ENCODE measurements around the gene RNF44.
A peak's percentile ranks its signal among the peaks of the same experiment; 100 is the strongest.

DNA sequence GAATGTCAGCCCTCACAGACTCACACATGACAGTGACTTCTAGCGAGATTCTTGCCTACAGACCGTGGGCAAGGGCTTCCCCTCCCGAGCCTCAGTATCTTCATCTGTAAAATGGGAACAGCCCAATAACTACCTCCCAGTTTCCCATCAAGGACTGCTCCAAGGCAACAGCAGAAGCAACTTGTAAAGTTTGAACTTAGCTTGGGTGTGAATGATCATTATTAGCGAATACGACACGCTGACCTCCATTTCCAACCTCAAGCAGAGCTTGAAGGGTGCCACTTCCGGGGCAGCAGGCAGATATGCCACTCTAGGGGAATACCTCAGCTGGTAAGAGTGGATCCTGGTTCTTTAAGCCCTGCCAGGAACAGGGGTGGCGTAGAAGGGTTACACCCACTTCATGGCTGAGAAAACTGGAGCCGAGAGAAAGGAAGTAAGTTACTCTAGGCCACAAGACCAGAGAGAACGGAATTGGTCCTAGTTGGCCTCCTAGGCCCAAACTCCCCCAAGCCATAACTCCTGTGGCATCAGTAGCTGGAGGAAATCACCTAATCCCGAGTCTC, 2.0 kb downstream of the RNF44 start:
- TF ChIP-seq, protein P1, sequence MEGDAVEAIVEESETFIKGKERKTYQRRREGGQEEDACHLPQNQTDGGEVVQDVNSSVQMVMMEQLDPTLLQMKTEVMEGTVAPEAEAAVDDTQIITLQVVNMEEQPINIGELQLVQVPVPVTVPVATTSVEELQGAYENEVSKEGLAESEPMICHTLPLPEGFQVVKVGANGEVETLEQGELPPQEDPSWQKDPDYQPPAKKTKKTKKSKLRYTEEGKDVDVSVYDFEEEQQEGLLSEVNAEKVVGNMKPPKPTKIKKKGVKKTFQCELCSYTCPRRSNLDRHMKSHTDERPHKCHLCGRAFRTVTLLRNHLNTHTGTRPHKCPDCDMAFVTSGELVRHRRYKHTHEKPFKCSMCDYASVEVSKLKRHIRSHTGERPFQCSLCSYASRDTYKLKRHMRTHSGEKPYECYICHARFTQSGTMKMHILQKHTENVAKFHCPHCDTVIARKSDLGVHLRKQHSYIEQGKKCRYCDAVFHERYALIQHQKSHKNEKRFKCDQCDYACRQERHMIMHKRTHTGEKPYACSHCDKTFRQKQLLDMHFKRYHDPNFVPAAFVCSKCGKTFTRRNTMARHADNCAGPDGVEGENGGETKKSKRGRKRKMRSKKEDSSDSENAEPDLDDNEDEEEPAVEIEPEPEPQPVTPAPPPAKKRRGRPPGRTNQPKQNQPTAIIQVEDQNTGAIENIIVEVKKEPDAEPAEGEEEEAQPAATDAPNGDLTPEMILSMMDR (IDR thresholded peaks at IDR 0.05; ENCODE audit: insufficient read depth, low read length): no peak
- TF ChIP-seq REST (IDR thresholded peaks at IDR 0.05; ENCODE audit: insufficient replicate concordance, low read depth): peak; percentile 55
- peak; percentile 86 for TF ChIP-seq POLR2AphosphoS5 (IDR thresholded peaks at IDR 0.05; ENCODE audit: low read depth)
- no peak; the same call in 1 of the 2 replicates for TF ChIP-seq GABPA (IDR thresholded peaks at IDR 0.05; ENCODE audit: low read depth)
